Duodenal mucosa (tissue), 2 donors: ENCODE data around the gene SNAP25.

Experiments used
- H3K27ac ChIP-seq: one replicate; pipeline ENCODE4 v1.7.0; 2013; ENCODE audit warnings: low read depth, low read length
- H3K27me3 ChIP-seq, 2 donors: one replicate each; pipeline ENCODE4 v1.7.0; 2013; ENCODE audit warnings: low read length in 2 of 2, control low read depth in 1 of 2; ENCODE audit not compliant: insufficient read depth in 2 of 2, control insufficient read depth in 1 of 2
- H3K36me3 ChIP-seq, 2 donors: one replicate each; pipeline ENCODE4 v1.7.0; 2013; ENCODE audit warnings: low read length in 2 of 2, control low read depth in 1 of 2; ENCODE audit not compliant: insufficient read depth in 2 of 2, control insufficient read depth in 1 of 2
- H3K4me1 ChIP-seq, 2 donors: one replicate each; pipeline ENCODE4 v1.7.0; 2013; ENCODE audit warnings: low read length in 2 of 2, control low read depth in 1 of 2; ENCODE audit not compliant: insufficient read depth in 2 of 2, control insufficient read depth in 1 of 2
- H3K4me3 ChIP-seq, 2 donors: one replicate each; pipeline ENCODE4 v1.7.0; 2013; ENCODE audit warnings: low read length in 2 of 2, low read depth in 1 of 2
- H3K9ac ChIP-seq, 2 donors: one replicate each; pipeline ENCODE4 v1.7.0; 2013; ENCODE audit warnings: low read length in 2 of 2, low read depth in 1 of 2
- H3K9me3 ChIP-seq, 2 donors: one replicate each; pipeline ENCODE4 v1.7.0; 2013; ENCODE audit warnings: low read length in 2 of 2, control low read depth in 1 of 2; ENCODE audit not compliant: control insufficient read depth in 1 of 2

SNAP25 gene

DNA sequence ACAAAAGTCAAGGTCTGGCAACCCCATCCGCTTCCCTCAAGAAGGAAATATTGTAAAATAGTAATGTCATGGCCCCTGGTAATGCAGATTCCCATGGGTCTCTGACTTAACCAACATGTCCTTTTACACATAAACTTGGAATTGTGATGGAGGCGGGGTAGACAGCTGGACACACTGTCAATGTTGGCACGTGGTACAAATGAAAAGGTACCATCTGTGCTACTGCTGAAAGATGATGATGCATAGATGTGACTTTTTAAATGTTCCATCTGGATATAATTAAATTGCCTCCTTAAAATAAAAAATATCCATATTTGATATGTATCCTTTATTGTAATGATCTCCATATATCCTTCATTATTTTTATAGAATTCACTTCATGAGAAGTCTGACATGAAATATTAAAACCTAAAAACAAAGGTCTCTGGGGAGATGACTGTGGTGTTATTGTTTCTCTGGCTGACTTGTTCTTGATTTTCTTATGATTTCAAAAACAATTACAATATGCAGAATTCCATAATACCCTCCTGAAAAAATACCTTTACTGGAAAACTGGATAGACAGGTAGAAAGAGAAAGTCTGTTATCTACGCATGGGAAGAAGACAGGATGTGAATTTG is 110.9 kb downstream of the SNAP25 start:
- Histone ChIP-seq H3K9ac (no peak overlapping the region), H3K4me3 (no peak overlapping the region)

GRCh38 chr20:10330071-10330470 is 111.4 kb downstream of the SNAP25 start:
- Histone ChIP-seq H3K9me3 (no peaks in the 10 kb centered on the region), H3K27me3 (no peaks in the 10 kb centered on the region), H3K27ac (no peak overlapping the region)

More for the DNA sequence above, 110.9 kb downstream of the SNAP25 start:
- Histone ChIP-seq H3K9me3 (no peaks in the 10 kb centered on the region), H3K27ac (no peak overlapping the region), H3K27me3 (no peaks in the 10 kb centered on the region), H3K36me3 (no peaks in the 10 kb centered on the region), H3K4me1 (no peaks in the 10 kb centered on the region)

GRCh38 chr20:10332656-10333415 is 114.2 kb downstream of the SNAP25 start:
- Histone ChIP-seq H3K4me3 (no peak overlapping the region), H3K27me3 (no peaks in the 10 kb centered on the region), H3K36me3 (no peaks in the 10 kb centered on the region), H3K27ac (no peak overlapping the region), H3K4me1 (no peaks in the 10 kb centered on the region), H3K9me3 (no peaks in the 10 kb centered on the region), H3K9ac (no peak overlapping the region)

More at GRCh38 chr20:10330071-10330470, 111.4 kb downstream of the SNAP25 start:
- no peaks in the 10 kb centered on the region for H3K36me3 ChIP-seq
- H3K4me1 ChIP-seq = no peaks in the 10 kb centered on the region
- no peak overlapping the region for H3K9ac ChIP-seq
- no peak overlapping the region for H3K4me3 ChIP-seq

- Histone ChIP-seq H3K27ac (no peak overlapping the region), H3K36me3 (no peaks in the 10 kb centered on the region), H3K4me3 (no peak overlapping the region), H3K27me3 (no peaks in the 10 kb centered on the region), H3K4me1 (no peaks in the 10 kb centered on the region), H3K9ac (no peak overlapping the region), H3K9me3 (no peaks in the 10 kb centered on the region)
These were observed 118.5 kb downstream of the SNAP25 start for GRCh38 chr20:10336959-10337729.

- H3K9ac ChIP-seq = no peak overlapping the region
- no peaks in the 10 kb centered on the region for H3K9me3 ChIP-seq
- no peaks in the 10 kb centered on the region for H3K36me3 ChIP-seq
- no peak overlapping the region for H3K27ac ChIP-seq
- no peak overlapping the region for H3K4me3 ChIP-seq
- H3K4me1 ChIP-seq = no peaks in the 10 kb centered on the region
- no peaks in the 10 kb centered on the region for H3K27me3 ChIP-seq
These were observed 120.0 kb downstream of the SNAP25 start for GRCh38 chr20:10338426-10339180.

GRCh38 chr20:10339609-10340008 is 121.0 kb downstream of the SNAP25 start:
- Histone ChIP-seq H3K36me3 (no peaks in the 10 kb centered on the region), H3K4me3 (no peak overlapping the region), H3K4me1 (no peaks in the 10 kb centered on the region), H3K9ac (no peak overlapping the region), H3K27ac (no peak overlapping the region), H3K27me3 (no peaks in the 10 kb centered on the region), H3K9me3 (no peaks in the 10 kb centered on the region)

DNA sequence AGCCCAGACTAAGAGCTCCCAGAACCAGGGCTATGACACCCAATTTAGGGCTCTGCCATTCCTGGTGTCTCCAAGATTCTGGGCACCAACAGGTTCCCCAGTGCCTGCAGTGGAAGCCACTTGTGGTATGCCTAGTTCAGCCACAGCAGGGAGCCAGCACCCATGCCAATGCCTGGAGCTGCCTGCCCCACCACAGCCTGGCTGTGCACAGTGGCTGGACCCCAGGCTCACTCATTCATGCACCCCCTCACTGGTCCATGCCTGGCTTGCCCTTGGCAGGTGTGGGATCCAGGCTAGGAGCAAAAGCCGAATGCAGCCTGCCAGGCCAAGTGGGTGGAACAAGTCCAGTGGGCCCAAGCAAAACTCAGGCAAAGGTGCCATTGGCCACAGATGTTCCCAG is 123.5 kb downstream of the SNAP25 start:
- Histone ChIP-seq H3K9me3 (no peaks in the 10 kb centered on the region), H3K27me3 (no peaks in the 10 kb centered on the region), H3K4me1 (no peaks in the 10 kb centered on the region), H3K9ac (no peak overlapping the region), H3K36me3 (no peaks in the 10 kb centered on the region), H3K27ac (no peak overlapping the region), H3K4me3 (no peak overlapping the region)

DNA sequence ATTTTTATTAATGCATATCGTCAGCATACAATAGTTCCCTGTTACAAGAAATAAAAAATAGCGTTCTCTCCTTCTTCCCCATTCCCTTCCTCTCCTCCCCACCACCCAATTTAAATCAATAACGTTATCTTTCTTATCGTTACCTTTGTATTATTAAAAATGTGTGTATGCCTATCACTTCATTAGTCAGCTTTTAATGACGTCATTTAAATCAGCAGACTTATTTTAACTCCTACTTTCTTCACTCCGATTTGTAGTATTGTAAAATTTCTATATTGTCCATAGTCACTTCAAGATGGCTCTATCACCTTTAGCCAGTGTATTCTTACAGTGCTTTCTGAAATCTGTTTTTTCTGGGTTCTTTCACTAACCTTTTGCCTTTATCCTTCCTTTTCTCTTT is 126.3 kb downstream of the SNAP25 start:
- Histone ChIP-seq H3K36me3 (no peaks in the 10 kb centered on the region), H3K27me3 (no peaks in the 10 kb centered on the region), H3K27ac (no peak overlapping the region), H3K4me1 (no peaks in the 10 kb centered on the region), H3K9me3 (no peaks in the 10 kb centered on the region), H3K4me3 (no peak overlapping the region), H3K9ac (no peak overlapping the region)

- no peaks in the 10 kb centered on the region for H3K36me3 ChIP-seq
- H3K27ac ChIP-seq = no peak overlapping the region
- no peak overlapping the region for H3K9ac ChIP-seq
- no peaks in the 10 kb centered on the region for H3K9me3 ChIP-seq
- H3K4me3 ChIP-seq = no peak overlapping the region
- no peaks in the 10 kb centered on the region for H3K4me1 ChIP-seq
- no peaks in the 10 kb centered on the region for H3K27me3 ChIP-seq
These were observed 128.7 kb downstream of the SNAP25 start for GRCh38 chr20:10347086-10347880.
